ENCODE results near the gene MYO1G. TPM values are rescaled to one million over a fixed set of nuclear protein-coding genes. Genes with fewer than 3 reads are reported as not detected.

The MYO1G gene
- total RNA-seq, 4 donors from 2014 or later = 2.7 to 14.9 (median 5.0) TPM

- Histone ChIP-seq H3K4me1 (peaks cover 0 to 22% (median 11%) of the 10 kb centered on the region in 4 donors), H3K4me3 (no peak overlapping the region), H3K27me3 (no peaks in the 10 kb centered on the region), H3K9me3 (no peaks in the 10 kb centered on the region), H3K36me3 (peaks cover 0 to 6% (median 0%) of the 10 kb centered on the region in 3 donors), H3K27ac (peak overlapping the region in 1 of 4 donors; percentile 85)
- no peak for TF ChIP-seq POLR2A (IDR thresholded peaks at IDR 0.05)
- TF ChIP-seq, protein P1, sequence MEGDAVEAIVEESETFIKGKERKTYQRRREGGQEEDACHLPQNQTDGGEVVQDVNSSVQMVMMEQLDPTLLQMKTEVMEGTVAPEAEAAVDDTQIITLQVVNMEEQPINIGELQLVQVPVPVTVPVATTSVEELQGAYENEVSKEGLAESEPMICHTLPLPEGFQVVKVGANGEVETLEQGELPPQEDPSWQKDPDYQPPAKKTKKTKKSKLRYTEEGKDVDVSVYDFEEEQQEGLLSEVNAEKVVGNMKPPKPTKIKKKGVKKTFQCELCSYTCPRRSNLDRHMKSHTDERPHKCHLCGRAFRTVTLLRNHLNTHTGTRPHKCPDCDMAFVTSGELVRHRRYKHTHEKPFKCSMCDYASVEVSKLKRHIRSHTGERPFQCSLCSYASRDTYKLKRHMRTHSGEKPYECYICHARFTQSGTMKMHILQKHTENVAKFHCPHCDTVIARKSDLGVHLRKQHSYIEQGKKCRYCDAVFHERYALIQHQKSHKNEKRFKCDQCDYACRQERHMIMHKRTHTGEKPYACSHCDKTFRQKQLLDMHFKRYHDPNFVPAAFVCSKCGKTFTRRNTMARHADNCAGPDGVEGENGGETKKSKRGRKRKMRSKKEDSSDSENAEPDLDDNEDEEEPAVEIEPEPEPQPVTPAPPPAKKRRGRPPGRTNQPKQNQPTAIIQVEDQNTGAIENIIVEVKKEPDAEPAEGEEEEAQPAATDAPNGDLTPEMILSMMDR (IDR thresholded peaks at IDR 0.05) = no peak
- no peak for DNase-seq
Measured at GRCh38 chr7:44976040-44976745, 2.6 kb downstream of the MYO1G start.

GRCh38 chr7:44975331-44976039 lies 3.3 kb downstream of the MYO1G start:
- no peak for TF ChIP-seq POLR2A (IDR thresholded peaks at IDR 0.05)
- TF ChIP-seq, protein P1 (IDR thresholded peaks at IDR 0.05) = no peak
- DNase-seq = no peak

GRCh38 chr7:44974549-44974948 lies 4.3 kb downstream of the MYO1G start:
- peaks cover 0 to 6% (median 0%) of the 10 kb centered on the region in 3 donors for H3K36me3 ChIP-seq

More at GRCh38 chr7:44975331-44976039, 3.3 kb downstream of the MYO1G start:
- Histone ChIP-seq H3K4me1 (peaks cover 0 to 19% (median 9%) of the 10 kb centered on the region in 4 donors), H3K4me3 (no peak overlapping the region), H3K9me3 (no peaks in the 10 kb centered on the region), H3K27me3 (no peaks in the 10 kb centered on the region), H3K36me3 (peaks cover 0 to 6% (median 0%) of the 10 kb centered on the region in 3 donors), H3K27ac (no peak overlapping the region)

GRCh38 chr7:44973610-44974401 lies 5.0 kb downstream of the MYO1G start:
- DNase-seq = peak in 2 of 3 donors; percentile 44 to 71
- Histone ChIP-seq H3K36me3 (peaks cover 0 to 6% (median 0%) of the 10 kb centered on the region in 3 donors), H3K4me3 (no peak overlapping the region), H3K27me3 (no peaks in the 10 kb centered on the region), H3K4me1 (peaks cover 0 to 7% (median 0%) of the 10 kb centered on the region in 4 donors), H3K27ac (no peak overlapping the region), H3K9me3 (no peaks in the 10 kb centered on the region)
- no peak for TF ChIP-seq POLR2A (IDR thresholded peaks at IDR 0.05)
- TF ChIP-seq, protein P1 (IDR thresholded peaks at IDR 0.05) = peak in 4 of 6 experiments; percentile 34 to 64 (median 62)

More at GRCh38 chr7:44974549-44974948, 4.3 kb downstream of the MYO1G start:
- DNase-seq = no peak
- Histone ChIP-seq H3K27ac (no peak overlapping the region), H3K27me3 (no peaks in the 10 kb centered on the region), H3K4me1 (peaks cover 0 to 14% (median 3%) of the 10 kb centered on the region in 4 donors), H3K9me3 (no peaks in the 10 kb centered on the region), H3K4me3 (no peak overlapping the region)
- TF ChIP-seq, protein P1 (IDR thresholded peaks at IDR 0.05) = no peak
- TF ChIP-seq POLR2A (IDR thresholded peaks at IDR 0.05) = no peak

DNA sequence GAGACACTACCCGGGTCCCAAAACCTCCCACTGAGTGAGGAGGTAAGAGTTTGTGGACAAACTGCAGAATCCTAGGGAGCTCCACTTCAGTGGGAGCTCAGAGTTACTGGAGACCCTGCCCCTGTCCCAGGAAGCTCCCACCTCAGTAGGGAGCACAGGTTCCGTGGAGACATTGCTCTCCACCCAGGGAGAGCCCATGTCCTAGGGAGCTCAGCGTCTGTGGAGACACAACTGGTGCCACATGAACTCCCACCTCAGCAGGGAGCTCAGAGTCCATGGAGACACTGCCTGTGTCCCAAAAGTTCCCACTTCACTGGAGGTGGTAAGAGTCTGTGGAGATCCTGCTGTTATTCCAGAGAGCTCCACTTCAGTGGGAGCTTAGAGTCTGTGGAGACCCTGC lies 6.3 kb downstream of the MYO1G start:
- TF ChIP-seq POLR2A (IDR thresholded peaks at IDR 0.05) = no peak
- TF ChIP-seq, protein P1 (IDR thresholded peaks at IDR 0.05) = no peak
- no peak overlapping the region for H3K27ac ChIP-seq
- peak in 1 of 3 donors; percentile 30 for DNase-seq
- no peaks in the 10 kb centered on the region for H3K27me3 ChIP-seq
- H3K4me1 ChIP-seq = peaks cover 0 to 7% (median 0%) of the 10 kb centered on the region in 4 donors
- H3K4me3 ChIP-seq = no peak overlapping the region
- peaks cover 0 to 6% (median 0%) of the 10 kb centered on the region in 3 donors for H3K36me3 ChIP-seq
- H3K9me3 ChIP-seq = no peaks in the 10 kb centered on the region

Data from Peyer's patch (tissue), 4 donors.